ENCODE results near the gene TP53BP2.

GRCh38 chr1:223792046-223792445 lies 53.7 kb downstream of the TP53BP2 start:
- TF ChIP-seq POLR2A (IDR thresholded peaks at IDR 0.05), result no peak
- TF ChIP-seq CTCF (IDR thresholded peaks at IDR 0.05 in 8 of 11, conservative IDR thresholded peaks at IDR 0.05 in 3 of 11), result no peak
- no peak for TF ChIP-seq POLR2AphosphoS5 (IDR thresholded peaks at IDR 0.05)
